Dermis microvascular lymphatic vessel endothelial cell (primary cell): ENCODE data around the gene BBS9. TPM values are rescaled to one million over a fixed set of nuclear protein-coding genes. Genes with fewer than 3 reads are reported as not detected.

Experiments used
- DNase-seq, 2 donors: peaks; one replicate each; pipeline versions ENCODE4 v3.0.0 to v3.0.0-alpha.2; 2010; ENCODE audit warnings: low read depth in 2 of 2
- total RNA-seq: library from RNA; depleted of rRNA; stranded (reverse); fragments of >200 nt; gene quantifications from 2 replicates; pipeline ENCODE4 v1.2.1, GENCODE V29; 2014

BBS9 gene
- total RNA-seq, 1 donor from 2014 or later, result 11.2 TPM

GRCh38 chr7:33643530-33643929 lies 514.2 kb downstream of the BBS9 start:
- no peak for DNase-seq

GRCh38 chr7:33644489-33644888 lies 515.1 kb downstream of the BBS9 start:
- DNase-seq, result no peak

DNA sequence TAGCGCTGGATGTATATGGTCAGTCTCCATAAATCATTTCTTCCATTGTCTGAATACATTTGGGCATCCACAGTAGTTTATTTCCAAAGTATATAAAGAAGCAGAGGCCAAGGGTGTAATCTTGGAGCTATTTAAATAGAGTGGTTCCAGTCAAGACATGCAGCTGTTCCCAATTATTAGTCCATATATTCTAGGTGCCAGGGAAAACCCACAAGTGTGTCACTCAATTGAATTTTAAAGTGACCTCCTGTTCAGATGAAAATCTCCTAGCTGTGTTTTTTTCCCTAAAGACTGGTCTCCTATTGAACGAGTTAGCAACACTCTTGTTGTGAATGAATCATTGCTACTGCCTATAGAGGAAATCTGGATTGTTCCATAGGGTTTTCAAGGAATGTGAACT lies 515.7 kb downstream of the BBS9 start:
- DNase-seq, result no peak

DNA sequence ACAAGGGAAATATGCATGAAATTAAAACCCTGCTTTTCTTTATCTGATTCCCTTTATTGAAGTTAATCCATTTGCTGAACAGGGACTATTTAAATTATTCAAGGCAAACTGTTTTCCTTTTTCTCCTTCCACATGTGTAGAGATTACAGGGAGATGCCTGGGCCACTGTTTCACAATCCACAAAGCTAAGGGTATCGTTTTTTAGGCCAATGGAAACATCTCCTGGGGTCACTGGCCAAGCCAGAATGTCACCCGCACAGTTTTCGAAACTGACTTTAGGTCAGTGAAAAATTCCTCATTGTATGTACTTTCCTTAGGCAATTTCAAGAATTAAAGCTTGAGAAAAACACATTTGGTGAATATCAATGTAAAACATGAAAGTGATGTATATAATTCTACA lies 516.8 kb downstream of the BBS9 start:
- DNase-seq, result no peak

- DNase-seq, result no peak
These were observed 517.6 kb downstream of the BBS9 start for GRCh38 chr7:33646891-33647391.

- DNase-seq, result no peak
These were observed 520.4 kb downstream of the BBS9 start for GRCh38 chr7:33649476-33650441.

DNA sequence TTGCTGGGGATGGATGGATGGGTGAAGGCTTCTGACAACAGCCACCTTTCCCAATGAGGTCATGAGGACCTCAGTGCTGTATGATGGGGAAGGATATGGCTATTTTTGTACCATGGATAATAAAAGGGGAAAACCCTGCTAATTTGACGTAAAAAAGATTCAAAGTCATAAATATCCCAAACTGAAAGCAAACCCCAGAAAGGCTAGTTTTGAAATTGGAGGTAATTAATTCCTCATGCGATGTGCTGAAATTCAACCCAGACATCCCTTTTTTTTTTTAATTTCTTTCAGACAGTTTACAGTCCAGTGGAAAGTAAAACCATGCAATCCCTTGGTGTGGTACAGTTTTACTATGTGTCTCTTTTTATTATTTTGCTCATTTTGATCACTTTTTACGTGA lies 521.5 kb downstream of the BBS9 start:
- DNase-seq, result no peak

DNA sequence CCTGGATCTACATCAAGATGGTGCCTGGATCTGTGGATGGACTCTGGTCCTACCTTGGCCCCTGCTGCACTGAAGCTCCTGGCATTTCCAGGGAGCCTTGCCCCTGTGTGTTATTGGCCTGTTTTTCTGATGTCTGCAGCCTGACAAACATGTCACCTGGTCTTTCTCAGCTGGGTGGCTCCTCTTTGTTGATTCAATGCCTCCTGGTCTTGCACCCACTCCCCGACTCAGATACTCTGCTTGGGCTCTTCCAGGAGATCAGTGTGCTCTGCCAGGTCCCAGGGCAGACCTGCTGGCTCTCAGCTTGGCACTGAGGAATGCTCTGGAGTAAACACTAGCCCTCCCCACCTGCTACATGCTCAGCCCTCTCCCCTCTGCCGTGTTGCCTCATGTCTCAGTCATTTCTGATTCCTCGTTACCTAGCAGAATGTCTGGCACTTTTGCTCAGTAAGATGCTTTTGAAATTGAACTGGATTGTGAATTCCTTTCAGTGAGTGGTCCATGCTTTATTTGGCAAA lies 522.7 kb downstream of the BBS9 start:
- no peak for DNase-seq

- DNase-seq, result no peak
These were observed 525.3 kb downstream of the BBS9 start for GRCh38 chr7:33654676-33655075.

Other genes with a start within 250 kb of the BBS9 start
- 56.1 and 89.0 TPM in 2 replicates for gene KBTBD2, start 237.8 kb upstream of the BBS9 start, total RNA-seq
- 103 and 158 TPM in 2 replicates for gene FKBP9, start 172.1 kb upstream of the BBS9 start, total RNA-seq
- gene NT5C3A, start 66.8 kb upstream of the BBS9 start, total RNA-seq, result 17.8 and 18.2 TPM in 2 replicates
- gene RP9, start 20.2 kb upstream of the BBS9 start, total RNA-seq, result 8.1 and 8.2 TPM in 2 replicates